Keratinocyte (primary cell): ENCODE results near the gene FAAP20.

Source experiments
- EZH2 ChIP-seq: IDR thresholded peaks from one replicate; pipeline ENCODE4 v1.6.1; 2012; ENCODE audit warnings: inconsistent platforms, mild to moderate bottlenecking, low read length, moderate library complexity
- TF ChIP-seq, protein P1 (sequence below), 3 experiments: IDR thresholded peaks in 1 of 3; conservative IDR thresholded peaks in 1 of 3; optimal IDR thresholded peaks in 1 of 3; 2 replicates in 2 of 3; 3 replicates in 1 of 3; pipeline versions ENCODE3 to v1.5.1; 2011; ENCODE audit warnings: low read length in 3 of 3, mild to moderate bottlenecking in 3 of 3, moderate library complexity in 2 of 3, control low read depth in 1 of 3, inconsistent platforms in 1 of 3; ENCODE audit not compliant: insufficient read depth in 2 of 3; ENCODE audit errors: extremely low read depth in 1 of 3

DNA sequence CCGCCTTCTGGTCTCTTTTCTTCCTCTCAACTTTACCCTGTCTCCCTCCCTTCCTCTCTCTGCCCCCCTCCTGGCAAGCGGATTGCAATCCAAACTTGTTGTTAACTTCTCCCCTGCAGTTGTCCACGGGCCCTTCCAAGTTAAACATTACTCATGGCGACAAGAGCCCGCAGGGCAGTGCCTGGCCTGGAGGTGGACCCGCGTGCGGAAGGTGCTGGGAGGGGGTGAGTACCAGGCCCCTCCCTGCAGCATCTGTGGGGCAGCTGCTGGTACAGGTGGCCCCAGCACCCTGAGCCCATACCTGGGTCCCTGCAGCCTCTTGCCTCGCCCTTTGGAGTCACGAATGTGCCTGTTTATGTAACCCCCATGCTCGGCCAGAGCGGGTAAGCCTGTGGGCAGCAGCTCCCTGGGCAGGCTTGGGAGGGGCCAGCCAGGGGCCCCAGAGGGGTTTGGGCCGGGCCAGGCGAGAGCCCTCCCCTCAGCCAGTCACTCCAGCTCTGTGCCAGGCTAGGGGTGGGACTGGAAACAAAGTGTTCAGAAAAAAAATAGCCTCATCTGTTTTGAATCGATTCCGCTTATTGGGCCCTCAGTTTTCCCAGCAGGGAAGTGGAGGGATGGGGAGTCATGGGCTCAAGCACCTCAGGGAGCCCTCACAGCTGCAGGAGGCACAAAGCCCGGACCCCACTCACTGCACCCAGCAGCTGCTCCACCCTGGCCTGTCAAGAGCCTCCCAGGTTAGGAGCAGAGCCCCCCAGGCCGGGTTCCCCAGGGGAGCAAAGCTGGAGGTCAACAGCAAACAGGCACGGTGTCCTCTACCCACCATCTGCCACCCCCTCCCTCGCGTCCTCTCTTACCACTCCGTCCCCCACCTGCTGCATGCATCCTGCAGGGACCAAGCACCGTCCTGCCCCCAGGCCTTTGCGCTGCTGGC, 14.0 kb upstream of the FAAP20 start:
- TF ChIP-seq, protein P1, sequence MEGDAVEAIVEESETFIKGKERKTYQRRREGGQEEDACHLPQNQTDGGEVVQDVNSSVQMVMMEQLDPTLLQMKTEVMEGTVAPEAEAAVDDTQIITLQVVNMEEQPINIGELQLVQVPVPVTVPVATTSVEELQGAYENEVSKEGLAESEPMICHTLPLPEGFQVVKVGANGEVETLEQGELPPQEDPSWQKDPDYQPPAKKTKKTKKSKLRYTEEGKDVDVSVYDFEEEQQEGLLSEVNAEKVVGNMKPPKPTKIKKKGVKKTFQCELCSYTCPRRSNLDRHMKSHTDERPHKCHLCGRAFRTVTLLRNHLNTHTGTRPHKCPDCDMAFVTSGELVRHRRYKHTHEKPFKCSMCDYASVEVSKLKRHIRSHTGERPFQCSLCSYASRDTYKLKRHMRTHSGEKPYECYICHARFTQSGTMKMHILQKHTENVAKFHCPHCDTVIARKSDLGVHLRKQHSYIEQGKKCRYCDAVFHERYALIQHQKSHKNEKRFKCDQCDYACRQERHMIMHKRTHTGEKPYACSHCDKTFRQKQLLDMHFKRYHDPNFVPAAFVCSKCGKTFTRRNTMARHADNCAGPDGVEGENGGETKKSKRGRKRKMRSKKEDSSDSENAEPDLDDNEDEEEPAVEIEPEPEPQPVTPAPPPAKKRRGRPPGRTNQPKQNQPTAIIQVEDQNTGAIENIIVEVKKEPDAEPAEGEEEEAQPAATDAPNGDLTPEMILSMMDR (optimal IDR thresholded peaks at IDR 0.05 in 1 of 3, IDR thresholded peaks at IDR 0.05 in 1 of 3, conservative IDR thresholded peaks at IDR 0.05 in 1 of 3; ENCODE audit: extremely low read depth in 1 of 3, insufficient read depth in 2 of 3, low read length in 3 of 3) = no peak
- no peak for TF ChIP-seq EZH2
